Measurements from ENCODE around the gene TRMT61A. TPM values are rescaled to one million over a fixed set of nuclear protein-coding genes. Genes with fewer than 3 reads are reported as not detected.

Gene TRMT61A
- total RNA-seq, 1 experiment from 2014 or later: 14.9 TPM

- Histone ChIP-seq H3K9ac (ENCODE audit: low read length) (no peak overlapping the region), H3K4me1 (ENCODE audit: control insufficient read depth in 1 of 2, insufficient read depth in 2 of 2, low read length in 2 of 2) (peaks cover 5 to 9% of the 10 kb centered on the region in 2 experiments; a peak in 3 of 4 replicates), H3K9me2 (ENCODE audit: insufficient read depth) (no peaks in the 10 kb centered on the region), H3K27ac (ENCODE audit: low read depth, low read length) (no peak overlapping the region), H3K4me3 (replicated peaks in 1 of 2; ENCODE audit: low read depth in 1 of 2, low read length in 2 of 2) (no peak overlapping the region), H4K20me1 (ENCODE audit: insufficient read depth) (no peaks in the 10 kb centered on the region), H3K9me3 (ENCODE audit: control insufficient read depth in 1 of 2, insufficient read depth in 1 of 2, low read depth in 1 of 2, low read length in 2 of 2) (no peaks in the 10 kb centered on the region), H3K4me2 (ENCODE audit: low read length) (no peak overlapping the region), H2AFZ (ENCODE audit: low read depth, low read length, poor library complexity, severe bottlenecking) (no peak overlapping the region), H3K27me3 (ENCODE audit: insufficient read depth, low read length) (no peaks in the 10 kb centered on the region), H3K36me3 (ENCODE audit: control insufficient read depth in 1 of 2, insufficient read depth in 2 of 2, low read length in 2 of 2) (peaks cover 0 to under 1% of the 10 kb centered on the region in 2 experiments; a peak in 1 of 4 replicates), H3K79me2 (ENCODE audit: insufficient read depth, low read length) (peaks cover 50% of the 10 kb centered on the region)
- no peak for ATAC-seq
- POLR2A ChIA-PET: no interaction called here
- CTCF ChIA-PET: interaction anchor here (1.1 kb wide), 1 partner anchor 509 kb away, joined by 4 read pairs; no protein-coding TSS in a partner anchor
- BruUV-seq (replicated peaks): no TSS peak
- no peak for DNase-seq (ENCODE audit: low read depth, low spot score)
- RAD21 ChIA-PET (ENCODE audit: low non-redundant PET in 1 of 2, low total read pairs in 2 of 2, uncharacterized antibody in 2 of 2, unreplicated experiment in 2 of 2): no interaction called here
- TF ChIP-seq ELF1 (IDR thresholded peaks at IDR 0.05; ENCODE audit: borderline replicate concordance, low read depth) (no peak), ATF3 (IDR thresholded peaks at IDR 0.05) (no peak), FOSL1 (IDR thresholded peaks at IDR 0.05; ENCODE audit: low read depth) (no peak), YY1 (IDR thresholded peaks at IDR 0.05; ENCODE audit: extremely low read depth, insufficient replicate concordance, low read depth, low read length) (no peak), REST (IDR thresholded peaks at IDR 0.05; ENCODE audit: low read depth) (no peak), EZH2 (IDR thresholded peaks at IDR 0.05) (no peak), EZH2phosphoT487 (IDR thresholded peaks at IDR 0.05; ENCODE audit: borderline replicate concordance) (no peak), RAD21 (IDR thresholded peaks at IDR 0.05; ENCODE audit: low read depth) (no peak), JUND (IDR thresholded peaks at IDR 0.05) (no peak), TCF7L2 (IDR thresholded peaks at IDR 0.05; ENCODE audit: borderline replicate concordance, extremely low read depth, insufficient read depth, insufficient read length) (no peak), ZFX (IDR thresholded peaks at IDR 0.05) (no peak), CEBPB (IDR thresholded peaks at IDR 0.05; ENCODE audit: low read depth) (no peak), POLR2AphosphoS5 (IDR thresholded peaks at IDR 0.05; ENCODE audit: low read depth, low read length) (no peak), ZNF274 (IDR thresholded peaks at IDR 0.05; ENCODE audit: low read depth, low read length) (no peak)
- intact Hi-C loops (cut with micrococcal nuclease): no loop called here
These were observed 40.0 kb downstream of the TRMT61A start for GRCh38 chr14:103568952-103569351.
